Vagina (tissue), 2 donors: ENCODE data around the gene LMBRD2. TPM values are rescaled to one million over a fixed set of nuclear protein-coding genes. Genes with fewer than 3 reads are reported as not detected.

ENCODE experiments used
- DNase-seq, 2 donors: peaks; one replicate each; pipeline ENCODE4 v3.0.0-alpha.2; 2017; ENCODE audit errors: extremely low spot score in 2 of 2
- H3K27ac ChIP-seq: fragments of 200-600 bp; sonication (generic); one replicate; pipeline ENCODE4 v1.5.1; 2019
- H3K27me3 ChIP-seq: fragments of 200-600 bp; sonication (generic); one replicate; pipeline ENCODE4 v1.5.1; 2019
- H3K36me3 ChIP-seq, 2 donors: fragments of 200-600 bp; sonication (generic); one replicate each; pipeline ENCODE4 v1.5.1; 2017 to 2019
- H3K4me1 ChIP-seq: fragments of 200-600 bp; sonication (generic); one replicate; pipeline ENCODE4 v1.5.1; 2019
- H3K4me3 ChIP-seq, 2 donors: fragments of 200-600 bp; sonication (generic); 1 replicate in 1 of 2; 2 replicates in 1 of 2; pipeline ENCODE4 v1.5.1; 2016 to 2019
- H3K9me3 ChIP-seq: fragments of 200-600 bp; sonication (generic); one replicate; pipeline ENCODE4 v1.5.1; 2019
- POLR2A ChIP-seq, 2 donors: fragments of 450-650 bp; IDR thresholded peaks; one replicate each; pipeline ENCODE4 v1.6.1; 2017; ENCODE audit warnings: antibody characterized with exemption in 2 of 2, mild to moderate bottlenecking in 2 of 2, moderate library complexity in 2 of 2
- POLR2AphosphoS5 ChIP-seq, 2 donors: sonication (generic); formaldehyde crosslinking; IDR thresholded peaks; one replicate each; pipeline ENCODE4 v1.9.0; 2017; ENCODE audit warnings: antibody characterized with exemption in 2 of 2, mild to moderate bottlenecking in 2 of 2, low read depth in 1 of 2; ENCODE audit not compliant: insufficient read depth in 1 of 2
- intact Hi-C: fragments of 100-400 bp; cut with DNase I; formaldehyde crosslinking; loops from one replicate; pipeline ENCODE4 v1.15.1; 2023
- total RNA-seq: library from RNA; depleted of rRNA; stranded (reverse); fragments of >200 nt; gene quantifications from one replicate; pipeline ENCODE4 v1.2.3, GENCODE V29; 2016
- TF ChIP-seq, protein P1 (sequence below), 3 experiments: fragments of 450-650 bp in 2 of 3; fragments of 200-600 bp in 1 of 3; sonication (generic) in 1 of 3; IDR thresholded peaks; one replicate each; pipeline ENCODE4 v1.5.1; 2017 to 2019; ENCODE audit warnings: antibody characterized with exemption in 3 of 3, mild to moderate bottlenecking in 2 of 3, moderate library complexity in 2 of 3

Gene LMBRD2
- total RNA-seq, 1 donor from 2014 or later = 5.6 TPM

DNA sequence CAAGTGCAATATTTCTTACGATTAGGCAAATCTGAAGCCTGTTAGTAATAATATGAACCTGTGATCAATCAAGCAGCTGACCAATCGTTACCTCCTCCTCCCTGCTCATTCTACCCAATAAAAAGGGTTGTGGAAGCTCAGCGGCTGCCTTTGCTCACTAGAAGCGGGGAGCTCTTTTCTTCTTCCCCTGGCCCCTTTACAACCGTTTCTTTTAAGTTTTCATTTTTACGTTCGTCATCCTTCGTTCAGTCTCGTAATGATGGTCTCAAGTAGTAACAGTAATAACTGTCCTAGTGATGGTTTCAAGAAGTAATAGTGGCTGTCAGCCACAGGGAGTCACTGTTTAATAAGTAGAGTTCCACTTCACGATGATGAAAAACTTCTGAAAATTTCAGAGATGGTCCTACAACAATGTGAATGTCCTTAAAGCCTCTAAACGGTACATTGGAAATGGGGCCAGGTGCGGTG is 91.2 kb downstream of the LMBRD2 start:
- Histone ChIP-seq H3K36me3 (no peaks in the 10 kb centered on the region), H3K27me3 (no peaks in the 10 kb centered on the region), H3K4me1 (peaks cover 6% of the 10 kb centered on the region), H3K9me3 (no peaks in the 10 kb centered on the region), H3K27ac (no peak overlapping the region), H3K4me3 (no peak overlapping the region)
- no peak for DNase-seq
- intact Hi-C loops = no loop called here
- no peak for TF ChIP-seq POLR2AphosphoS5 (IDR thresholded peaks at IDR 0.05; ENCODE audit: insufficient read depth in 1 of 2, low read depth in 1 of 2)

DNA sequence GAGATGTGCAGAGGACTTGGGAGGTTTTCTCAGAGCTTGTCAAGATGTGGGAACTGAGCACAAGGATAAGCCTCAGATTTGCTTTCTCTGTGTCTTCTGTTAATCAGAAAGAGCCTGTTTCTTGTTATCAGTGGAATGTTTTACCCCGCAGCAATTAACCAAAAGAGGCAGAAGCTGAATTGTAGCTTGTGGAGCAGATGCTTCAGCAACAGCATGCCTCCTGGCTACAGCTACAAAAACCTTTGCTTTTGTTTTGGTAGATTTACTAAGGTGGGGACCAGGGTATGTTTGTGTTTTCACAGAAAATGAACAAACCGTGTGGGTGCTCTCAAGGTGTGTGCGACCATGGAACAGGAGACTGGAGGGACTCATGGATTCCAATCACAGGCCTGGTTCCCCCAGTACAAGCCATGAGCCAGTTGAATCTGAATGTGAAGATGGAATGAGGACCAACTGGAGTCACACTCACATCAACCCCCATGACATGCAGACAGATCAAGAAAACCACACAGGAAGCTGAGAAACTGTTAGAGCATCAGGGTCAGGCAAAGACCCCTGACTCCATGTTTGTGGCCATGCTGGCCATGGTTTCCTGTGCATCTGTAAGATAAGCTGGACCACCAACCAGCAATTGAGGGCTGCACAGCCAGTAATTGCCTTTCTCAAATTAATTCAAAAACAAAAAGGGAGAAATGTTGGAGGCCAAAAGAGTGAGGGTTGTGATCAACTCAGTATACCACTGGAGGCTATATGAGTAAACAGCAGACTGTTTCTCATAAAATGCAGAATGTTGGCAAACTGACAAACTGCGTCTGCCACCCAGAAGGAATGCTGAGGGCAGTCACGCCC is 91.9 kb downstream of the LMBRD2 start:
- H3K4me1 ChIP-seq = peaks cover 6% of the 10 kb centered on the region
- H3K27me3 ChIP-seq = no peaks in the 10 kb centered on the region
- no peak for TF ChIP-seq POLR2AphosphoS5 (IDR thresholded peaks at IDR 0.05; ENCODE audit: insufficient read depth in 1 of 2, low read depth in 1 of 2)
- TF ChIP-seq POLR2A (IDR thresholded peaks at IDR 0.05) = no peak
- TF ChIP-seq, protein P1, sequence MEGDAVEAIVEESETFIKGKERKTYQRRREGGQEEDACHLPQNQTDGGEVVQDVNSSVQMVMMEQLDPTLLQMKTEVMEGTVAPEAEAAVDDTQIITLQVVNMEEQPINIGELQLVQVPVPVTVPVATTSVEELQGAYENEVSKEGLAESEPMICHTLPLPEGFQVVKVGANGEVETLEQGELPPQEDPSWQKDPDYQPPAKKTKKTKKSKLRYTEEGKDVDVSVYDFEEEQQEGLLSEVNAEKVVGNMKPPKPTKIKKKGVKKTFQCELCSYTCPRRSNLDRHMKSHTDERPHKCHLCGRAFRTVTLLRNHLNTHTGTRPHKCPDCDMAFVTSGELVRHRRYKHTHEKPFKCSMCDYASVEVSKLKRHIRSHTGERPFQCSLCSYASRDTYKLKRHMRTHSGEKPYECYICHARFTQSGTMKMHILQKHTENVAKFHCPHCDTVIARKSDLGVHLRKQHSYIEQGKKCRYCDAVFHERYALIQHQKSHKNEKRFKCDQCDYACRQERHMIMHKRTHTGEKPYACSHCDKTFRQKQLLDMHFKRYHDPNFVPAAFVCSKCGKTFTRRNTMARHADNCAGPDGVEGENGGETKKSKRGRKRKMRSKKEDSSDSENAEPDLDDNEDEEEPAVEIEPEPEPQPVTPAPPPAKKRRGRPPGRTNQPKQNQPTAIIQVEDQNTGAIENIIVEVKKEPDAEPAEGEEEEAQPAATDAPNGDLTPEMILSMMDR (IDR thresholded peaks at IDR 0.05) = no peak
- H3K9me3 ChIP-seq = no peaks in the 10 kb centered on the region
- H3K36me3 ChIP-seq = no peaks in the 10 kb centered on the region
- DNase-seq = no peak
- intact Hi-C loops = no loop called here
- no peak overlapping the region for H3K27ac ChIP-seq
- no peak overlapping the region for H3K4me3 ChIP-seq

DNA sequence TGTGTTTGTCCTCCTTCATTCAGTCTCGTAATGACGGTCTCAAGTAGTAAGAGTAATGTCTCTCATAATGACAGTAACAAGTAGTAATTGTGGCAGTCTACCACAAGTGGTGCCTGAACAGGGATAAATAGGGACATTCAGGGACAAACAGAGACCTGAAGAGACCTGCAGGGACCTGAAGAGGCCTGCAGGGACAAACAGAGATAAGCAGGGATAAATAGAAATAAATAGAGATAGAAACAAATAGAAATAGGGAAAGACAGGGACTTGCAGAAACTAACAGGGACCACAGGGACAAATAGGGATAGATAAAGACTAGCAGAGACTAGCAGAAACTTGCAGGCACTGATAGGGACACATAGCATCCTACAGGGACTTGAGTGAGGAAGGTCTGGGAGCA is 92.9 kb downstream of the LMBRD2 start:
- Histone ChIP-seq H3K4me3 (no peak overlapping the region), H3K27ac (no peak overlapping the region), H3K4me1 (peaks cover 6% of the 10 kb centered on the region), H3K9me3 (no peaks in the 10 kb centered on the region), H3K36me3 (no peaks in the 10 kb centered on the region), H3K27me3 (no peaks in the 10 kb centered on the region)
- intact Hi-C loops = no loop called here
- DNase-seq = no peak
- TF ChIP-seq, protein P1 (IDR thresholded peaks at IDR 0.05) = no peak
- no peak for TF ChIP-seq POLR2A (IDR thresholded peaks at IDR 0.05)
- TF ChIP-seq POLR2AphosphoS5 (IDR thresholded peaks at IDR 0.05; ENCODE audit: insufficient read depth in 1 of 2, low read depth in 1 of 2) = no peak

DNA sequence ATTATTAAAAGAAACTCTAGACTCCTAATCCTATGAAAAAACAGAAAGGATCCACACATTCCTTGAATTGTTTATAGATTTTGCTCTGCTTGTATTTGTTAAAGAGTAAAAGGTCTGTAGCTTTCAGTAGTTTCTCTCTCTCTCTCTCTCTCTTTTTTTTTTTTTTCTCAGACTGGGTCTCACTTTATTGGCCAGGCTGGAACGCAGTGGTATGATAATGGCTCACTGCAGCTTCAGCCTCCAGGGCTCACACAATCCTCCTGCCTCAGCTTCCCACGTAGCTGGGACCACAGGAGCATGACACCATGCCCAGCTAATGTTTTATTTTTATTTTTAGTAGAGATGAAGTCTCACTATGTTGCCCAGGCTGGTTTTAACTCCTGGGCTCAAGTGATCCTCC is 94.3 kb downstream of the LMBRD2 start:
- intact Hi-C loops = no loop called here
- no peak overlapping the region for H3K27ac ChIP-seq
- no peak for DNase-seq

DNA sequence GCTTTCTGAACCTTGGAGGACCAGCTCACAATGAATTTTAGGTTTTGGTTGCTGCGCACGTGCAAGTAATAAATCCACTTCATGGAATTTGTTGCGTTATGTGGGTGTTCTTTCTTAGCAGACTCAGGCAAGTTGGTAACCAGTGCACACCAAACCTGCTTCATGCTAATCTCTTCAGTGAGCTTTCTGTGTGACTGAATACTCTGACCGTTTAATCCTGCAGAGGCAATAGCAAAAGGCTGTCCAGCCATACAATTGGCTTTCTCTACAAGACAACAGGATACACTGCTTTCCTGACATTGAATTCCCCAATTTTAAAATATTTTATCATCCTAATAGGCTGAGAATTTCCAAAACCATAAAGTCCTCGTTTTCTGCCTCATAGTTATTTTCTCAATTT is 95.3 kb downstream of the LMBRD2 start:
- no peak for TF ChIP-seq POLR2AphosphoS5 (IDR thresholded peaks at IDR 0.05; ENCODE audit: insufficient read depth in 1 of 2, low read depth in 1 of 2)
- no peak for TF ChIP-seq POLR2A (IDR thresholded peaks at IDR 0.05)
- TF ChIP-seq, protein P1 (IDR thresholded peaks at IDR 0.05) = no peak
- Histone ChIP-seq H3K27ac (no peak overlapping the region), H3K9me3 (no peaks in the 10 kb centered on the region), H3K4me3 (no peak overlapping the region), H3K36me3 (no peaks in the 10 kb centered on the region), H3K27me3 (no peaks in the 10 kb centered on the region), H3K4me1 (peaks cover 6% of the 10 kb centered on the region)
- intact Hi-C loops = no loop called here
- no peak for DNase-seq

More for the DNA sequence above, 94.3 kb downstream of the LMBRD2 start:
- Histone ChIP-seq H3K4me1 (peaks cover 6% of the 10 kb centered on the region), H3K27me3 (no peaks in the 10 kb centered on the region), H3K36me3 (no peaks in the 10 kb centered on the region), H3K4me3 (no peak overlapping the region), H3K9me3 (no peaks in the 10 kb centered on the region)
- TF ChIP-seq, protein P1 (IDR thresholded peaks at IDR 0.05) = no peak
- TF ChIP-seq POLR2AphosphoS5 (IDR thresholded peaks at IDR 0.05; ENCODE audit: insufficient read depth in 1 of 2, low read depth in 1 of 2) = no peak
- no peak for TF ChIP-seq POLR2A (IDR thresholded peaks at IDR 0.05)
